Nucleus accumbens (tissue), 56 donors: Measurements from ENCODE around the gene SORCS2.

Source experiments
- DNase-seq, 56 donors: peaks; one replicate each; lab custom pipeline; 2025; lab: John Stamatoyannopoulos, UW

The SORCS2 gene

GRCh38 chr4:7342223-7343080 lies 150.1 kb downstream of the SORCS2 start:
- peak in 39 of 56 donors; percentile 19 to 72 (median 58) for DNase-seq

DNA sequence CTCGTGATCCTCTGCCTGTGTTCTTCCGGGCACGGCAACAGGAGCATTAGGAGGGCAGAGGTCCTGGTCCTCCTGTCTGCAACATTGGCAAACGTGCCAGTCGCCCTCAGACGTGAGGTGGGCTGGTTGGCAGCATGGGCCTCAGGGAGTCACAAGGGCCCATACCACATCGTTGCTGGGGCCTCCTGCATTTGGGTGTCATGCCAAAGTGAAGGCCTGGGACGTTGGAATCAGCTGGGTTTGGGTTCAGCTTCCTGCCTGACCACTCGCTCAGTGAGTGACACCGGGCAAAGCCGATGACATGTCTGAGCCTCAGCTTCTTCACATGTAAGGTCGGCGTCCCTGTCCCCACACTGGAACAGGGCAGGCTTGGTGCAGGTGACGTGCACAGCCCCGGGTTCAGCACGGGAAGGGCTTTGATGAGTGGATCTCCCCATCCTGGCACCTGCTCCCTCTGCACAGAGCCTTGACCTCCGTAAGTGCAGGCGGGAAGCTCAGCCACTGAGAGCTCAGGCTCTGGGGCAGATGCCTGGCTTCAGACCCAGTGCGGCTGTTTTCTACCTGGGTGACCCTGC lies 150.8 kb downstream of the SORCS2 start:
- DNase-seq: no peak

DNA sequence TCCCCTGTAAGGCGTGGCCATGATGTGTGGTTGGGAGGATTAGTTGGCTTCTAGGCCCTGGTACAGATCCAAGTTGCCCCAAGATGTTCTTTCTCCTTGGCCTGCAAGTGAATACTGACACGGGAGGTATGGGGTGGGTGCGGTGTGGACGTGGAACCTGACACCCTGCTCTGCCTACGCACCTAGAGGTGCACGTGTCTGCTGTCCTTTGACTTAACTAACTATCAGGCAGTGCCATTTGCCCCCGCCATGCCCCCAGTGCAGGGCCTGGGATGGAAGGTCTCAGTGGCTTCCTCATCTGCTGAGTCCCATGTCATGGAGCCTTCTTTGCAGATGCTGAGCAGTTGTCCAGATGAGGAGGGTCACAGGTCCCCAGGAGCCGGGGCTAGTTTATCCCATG lies 151.6 kb downstream of the SORCS2 start:
- no peak for DNase-seq

DNA sequence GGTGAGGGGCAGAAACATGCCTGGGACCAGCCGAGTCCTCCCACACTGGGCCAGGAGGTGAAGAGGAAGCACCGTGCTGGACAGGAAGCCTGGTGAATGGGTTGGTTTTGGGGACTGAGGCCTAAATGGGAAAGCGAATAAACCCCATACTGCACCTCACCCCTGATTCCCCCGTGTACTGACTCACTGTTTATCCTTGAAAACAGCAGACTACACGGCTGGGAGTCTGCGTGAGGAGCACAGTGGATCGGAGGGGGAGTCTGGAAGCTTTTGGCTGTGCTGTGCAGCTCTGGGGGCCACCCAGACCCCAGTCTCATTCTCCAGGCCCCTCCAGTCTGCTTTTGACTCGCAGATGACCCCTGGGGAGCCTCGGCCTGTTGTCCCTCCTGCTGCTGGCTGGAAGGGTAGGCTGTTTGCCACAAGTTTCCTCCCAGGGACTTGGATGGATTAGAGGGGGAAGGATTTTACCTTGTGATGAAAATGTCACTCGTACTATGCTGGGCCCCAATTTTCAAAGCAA lies 152.4 kb downstream of the SORCS2 start:
- DNase-seq: no peak

DNA sequence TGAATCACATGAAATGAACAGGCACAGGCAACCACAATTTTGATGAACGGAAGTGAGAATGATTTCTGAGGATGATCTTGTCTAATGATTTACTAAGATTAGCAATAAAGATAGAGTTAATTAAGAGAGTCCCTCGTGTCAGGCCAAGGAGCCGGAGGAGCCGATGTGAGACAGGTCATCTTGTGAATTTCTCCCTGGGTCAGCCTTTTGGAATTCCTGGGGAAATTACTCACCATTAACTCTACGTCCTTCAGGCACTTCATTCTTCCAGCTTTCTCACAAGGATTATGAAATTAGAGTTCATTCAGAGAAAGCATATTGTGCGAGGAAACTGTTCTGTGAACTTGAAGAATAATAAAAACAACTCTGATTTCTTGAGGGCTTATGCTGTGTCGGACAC lies 155.6 kb downstream of the SORCS2 start:
- DNase-seq: no peak

- DNase-seq: no peak
Observed at GRCh38 chr4:7348946-7349900, 156.9 kb downstream of the SORCS2 start.

- no peak for DNase-seq
Observed at GRCh38 chr4:7350396-7350795, 158.1 kb downstream of the SORCS2 start.

DNA sequence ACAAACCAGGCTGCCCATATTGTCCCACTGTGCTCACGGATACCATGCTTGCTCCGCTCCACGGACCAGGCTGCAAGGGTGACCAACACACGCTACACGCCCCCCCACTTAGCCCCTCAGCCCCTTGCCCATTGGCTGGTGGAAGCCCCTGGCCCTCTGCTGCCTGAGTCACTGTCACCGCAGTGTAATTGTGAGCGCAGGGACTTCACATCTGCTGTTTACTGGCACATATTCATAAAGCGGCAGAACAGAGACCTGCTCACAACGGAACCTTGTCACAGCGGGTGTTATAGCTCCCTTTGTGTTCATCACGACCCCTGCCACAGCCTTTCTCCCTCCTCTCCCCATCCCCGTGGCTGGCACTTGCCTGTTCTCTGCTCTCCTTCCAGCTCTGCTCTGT lies 158.7 kb downstream of the SORCS2 start:
- DNase-seq: peak in 43 of 56 donors; percentile 37 to 92 (median 68)

- no peak for DNase-seq
Observed at GRCh38 chr4:7352486-7352885, 160.1 kb downstream of the SORCS2 start.

- DNase-seq: no peak
Observed at GRCh38 chr4:7353046-7353790, 160.9 kb downstream of the SORCS2 start.

DNA sequence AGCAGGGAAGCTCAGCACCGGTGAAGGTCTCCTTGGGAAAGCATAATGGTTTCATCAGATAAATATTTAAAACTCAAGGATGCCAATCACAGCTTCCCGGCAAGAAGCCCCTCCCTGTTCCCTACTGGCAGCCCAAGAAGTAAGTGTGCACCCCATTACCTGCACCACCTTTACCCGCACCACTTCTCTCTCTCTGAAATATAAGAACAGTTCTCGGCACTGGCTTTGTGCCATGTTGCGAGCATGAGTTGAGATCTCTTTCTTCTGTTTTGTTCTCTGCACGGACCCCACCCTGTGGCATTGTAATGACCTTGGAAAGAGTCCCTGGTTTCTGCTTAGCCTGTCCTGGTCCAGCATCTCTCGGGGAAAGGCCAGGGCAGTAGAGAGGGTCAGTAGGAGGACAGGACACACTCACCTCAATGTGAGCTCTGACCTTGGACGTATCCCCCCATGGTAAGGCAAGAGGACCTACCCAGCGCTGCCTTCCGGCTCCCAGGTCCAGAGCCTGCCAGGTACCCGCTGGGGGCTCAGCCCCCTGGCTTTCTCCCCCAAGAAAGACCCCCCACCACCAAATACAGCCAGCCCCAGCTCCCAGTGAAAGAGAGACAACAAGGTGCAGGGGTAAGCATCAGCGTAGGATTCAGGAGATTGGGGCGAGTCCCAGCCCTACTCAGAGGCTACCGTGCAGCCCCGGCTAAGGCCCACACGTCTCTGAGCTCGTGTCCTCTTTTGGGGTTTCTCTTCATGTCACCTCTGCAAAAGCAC lies 161.7 kb downstream of the SORCS2 start:
- DNase-seq: no peak

GRCh38 chr4:7354927-7355326 lies 162.6 kb downstream of the SORCS2 start:
- DNase-seq: no peak

- DNase-seq: no peak
Observed at GRCh38 chr4:7355795-7356194, 163.5 kb downstream of the SORCS2 start.

GRCh38 chr4:7356667-7357310 lies 164.5 kb downstream of the SORCS2 start:
- no peak for DNase-seq

GRCh38 chr4:7357323-7357722 lies 165.0 kb downstream of the SORCS2 start:
- DNase-seq: peak in 7 of 56 donors; percentile 22 to 61 (median 37)

DNA sequence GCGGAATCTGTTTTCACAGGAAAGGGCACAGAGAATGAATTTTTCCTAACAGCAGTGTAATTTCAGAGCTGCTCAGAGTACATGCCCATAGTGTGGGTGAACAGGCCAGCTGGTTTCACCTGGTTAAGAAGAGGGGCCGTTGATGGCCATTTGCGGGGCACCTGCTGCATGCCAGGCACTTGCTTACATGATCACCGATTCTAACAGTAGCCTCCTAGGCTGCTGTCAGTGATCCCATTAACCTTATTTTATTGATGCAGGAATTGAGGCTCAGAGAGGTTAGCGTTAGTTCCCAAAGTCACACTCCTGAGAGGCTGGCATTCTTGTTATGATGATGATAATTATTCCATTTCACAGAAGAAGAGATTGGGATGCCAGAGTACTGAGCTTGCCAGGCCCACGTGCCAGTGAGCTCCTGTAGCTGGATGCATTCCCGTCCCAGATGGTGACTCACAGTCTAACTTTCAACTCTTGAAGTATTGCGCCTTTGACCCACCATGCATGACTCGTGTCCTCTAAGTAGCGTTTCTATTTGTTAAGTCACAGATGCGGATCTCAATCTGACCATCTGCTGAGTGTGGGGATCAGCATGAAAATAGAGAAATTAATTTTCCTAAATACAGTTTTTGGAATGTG lies 165.9 kb downstream of the SORCS2 start:
- peak in 21 of 56 donors; percentile 26 to 76 (median 43) for DNase-seq

DNA sequence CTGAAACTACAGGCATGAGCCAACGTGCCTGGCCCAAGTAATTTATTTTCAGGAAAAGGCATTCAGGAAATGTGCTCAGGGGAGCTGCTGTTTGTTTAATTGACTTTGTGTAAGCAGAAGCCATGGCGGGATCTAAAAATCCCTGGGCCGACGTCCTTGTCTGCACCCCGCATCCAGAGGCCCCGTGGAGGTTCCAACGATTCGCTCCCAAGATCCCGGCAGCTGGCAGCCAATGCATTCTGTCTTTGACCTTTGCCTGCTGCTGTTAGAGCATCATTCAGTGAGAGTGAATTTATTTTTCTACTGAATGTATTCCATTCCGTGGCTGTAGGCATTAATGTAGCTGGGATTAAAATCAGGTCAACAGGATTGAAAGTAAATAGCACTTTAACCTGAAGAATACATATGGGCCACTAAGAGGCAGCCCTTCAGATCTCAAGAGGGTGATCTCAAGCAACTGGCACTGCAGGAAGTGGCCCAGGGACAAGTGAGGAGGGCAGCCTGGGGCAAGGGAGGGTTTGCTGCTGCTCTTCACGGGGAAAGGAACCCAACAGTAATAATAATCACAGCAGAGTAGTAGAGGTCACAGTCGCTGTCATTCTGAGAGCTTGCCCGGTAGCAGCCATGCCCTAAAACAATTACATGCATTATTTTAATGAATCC lies 167.2 kb downstream of the SORCS2 start:
- no peak for DNase-seq

DNA sequence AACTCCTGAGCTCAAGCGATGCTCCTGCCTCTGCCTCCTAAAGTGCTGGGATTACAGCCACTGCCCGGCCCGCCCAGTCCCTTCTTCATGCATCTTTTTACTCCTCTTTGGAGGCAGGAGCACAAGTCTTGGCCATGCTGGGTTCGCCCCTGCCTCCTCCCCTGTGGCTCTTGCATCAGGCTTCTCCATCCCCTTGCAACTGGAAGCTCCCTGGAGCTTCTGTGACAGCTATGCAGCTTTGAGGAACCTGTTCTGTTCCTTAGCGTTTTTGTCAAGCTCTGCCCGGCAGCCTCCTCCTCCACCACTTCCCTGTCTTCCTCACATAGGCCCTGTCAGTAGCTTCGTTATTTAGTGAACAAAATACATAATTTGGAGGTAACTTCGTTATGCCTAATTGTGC lies 168.5 kb downstream of the SORCS2 start:
- peak in 6 of 56 donors; percentile 31 to 53 (median 37) for DNase-seq
